Activated gamma-delta T cell treated with anti-CD3 and anti-CD28 coated beads, Interleukin-2, amount 50 U/mL, for 16 hours (primary cell): Measurements from ENCODE around the gene GAL.

ENCODE experiments used
- DNase-seq: peaks from one replicate; pipeline ENCODE4 v3.0.0-alpha.2; 2020; ENCODE audit warnings: low read depth

Gene GAL

GRCh38 chr11:68659158-68659921 lies 25.0 kb upstream of the GAL start:
- DNase-seq = no peak

- no peak for DNase-seq
Observed at GRCh38 chr11:68660066-68660810, 24.1 kb upstream of the GAL start.

GRCh38 chr11:68661014-68661413 lies 23.3 kb upstream of the GAL start:
- no peak for DNase-seq

GRCh38 chr11:68661697-68662603 lies 22.4 kb upstream of the GAL start:
- no peak for DNase-seq

GRCh38 chr11:68663482-68664010 lies 20.8 kb upstream of the GAL start:
- no peak for DNase-seq

- no peak for DNase-seq
Observed at GRCh38 chr11:68664141-68664540, 20.2 kb upstream of the GAL start.

- no peak for DNase-seq
Observed at GRCh38 chr11:68664906-68665305, 19.4 kb upstream of the GAL start.

- no peak for DNase-seq
Observed at GRCh38 chr11:68665436-68665835, 18.9 kb upstream of the GAL start.

- DNase-seq = no peak
Observed at GRCh38 chr11:68666849-68667248, 17.5 kb upstream of the GAL start.

GRCh38 chr11:68667511-68668500 lies 16.5 kb upstream of the GAL start:
- DNase-seq = no peak

GRCh38 chr11:68669301-68670090 lies 14.8 kb upstream of the GAL start:
- no peak for DNase-seq

- DNase-seq = no peak
Observed at GRCh38 chr11:68670208-68670992, 13.9 kb upstream of the GAL start.

GRCh38 chr11:68673306-68673945 lies 10.9 kb upstream of the GAL start:
- DNase-seq = no peak

GRCh38 chr11:68673991-68674390 lies 10.4 kb upstream of the GAL start:
- no peak for DNase-seq

- no peak for DNase-seq
Observed at GRCh38 chr11:68674461-68674860, 9.9 kb upstream of the GAL start.

GRCh38 chr11:68677432-68677831 lies 6.9 kb upstream of the GAL start:
- no peak for DNase-seq

- no peak for DNase-seq
Observed at GRCh38 chr11:68678031-68678441, 6.3 kb upstream of the GAL start.

GRCh38 chr11:68680541-68681231 lies 3.7 kb upstream of the GAL start:
- no peak for DNase-seq
